GM12873 (cell line): ENCODE data around the gene PCED1B.

Source experiments
- TF ChIP-seq, protein P1 (sequence below): IDR thresholded peaks from 2 replicates; pipeline ENCODE4 v1.5.1; 2012; ENCODE audit warnings: low read depth, mild to moderate bottlenecking, moderate library complexity, low read length, control low read depth; ENCODE audit not compliant: insufficient read depth; ENCODE audit errors: missing control alignments

The PCED1B gene

DNA sequence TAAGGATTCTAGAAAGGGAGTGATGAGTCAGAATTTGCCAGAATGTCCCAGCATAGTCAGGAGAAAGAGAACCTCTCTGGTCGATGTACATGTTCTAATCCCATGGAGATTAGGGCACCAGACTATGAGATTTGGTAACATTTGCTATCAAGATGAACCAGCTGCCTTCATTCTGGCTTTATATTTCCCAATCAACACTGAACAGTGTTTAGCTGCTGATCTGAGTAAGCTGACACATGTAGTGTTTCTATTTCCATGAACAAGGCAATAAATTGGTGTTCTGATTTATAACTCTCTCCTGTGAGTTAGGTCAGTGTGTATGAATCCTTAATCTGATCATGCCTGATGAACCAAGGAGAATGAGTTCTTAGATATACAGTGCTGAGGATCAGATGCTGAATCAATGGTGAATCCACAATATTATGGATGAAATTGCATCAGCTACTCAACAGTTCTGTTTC is 158.4 kb downstream of the PCED1B start:
- TF ChIP-seq, protein P1, sequence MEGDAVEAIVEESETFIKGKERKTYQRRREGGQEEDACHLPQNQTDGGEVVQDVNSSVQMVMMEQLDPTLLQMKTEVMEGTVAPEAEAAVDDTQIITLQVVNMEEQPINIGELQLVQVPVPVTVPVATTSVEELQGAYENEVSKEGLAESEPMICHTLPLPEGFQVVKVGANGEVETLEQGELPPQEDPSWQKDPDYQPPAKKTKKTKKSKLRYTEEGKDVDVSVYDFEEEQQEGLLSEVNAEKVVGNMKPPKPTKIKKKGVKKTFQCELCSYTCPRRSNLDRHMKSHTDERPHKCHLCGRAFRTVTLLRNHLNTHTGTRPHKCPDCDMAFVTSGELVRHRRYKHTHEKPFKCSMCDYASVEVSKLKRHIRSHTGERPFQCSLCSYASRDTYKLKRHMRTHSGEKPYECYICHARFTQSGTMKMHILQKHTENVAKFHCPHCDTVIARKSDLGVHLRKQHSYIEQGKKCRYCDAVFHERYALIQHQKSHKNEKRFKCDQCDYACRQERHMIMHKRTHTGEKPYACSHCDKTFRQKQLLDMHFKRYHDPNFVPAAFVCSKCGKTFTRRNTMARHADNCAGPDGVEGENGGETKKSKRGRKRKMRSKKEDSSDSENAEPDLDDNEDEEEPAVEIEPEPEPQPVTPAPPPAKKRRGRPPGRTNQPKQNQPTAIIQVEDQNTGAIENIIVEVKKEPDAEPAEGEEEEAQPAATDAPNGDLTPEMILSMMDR = no peak

DNA sequence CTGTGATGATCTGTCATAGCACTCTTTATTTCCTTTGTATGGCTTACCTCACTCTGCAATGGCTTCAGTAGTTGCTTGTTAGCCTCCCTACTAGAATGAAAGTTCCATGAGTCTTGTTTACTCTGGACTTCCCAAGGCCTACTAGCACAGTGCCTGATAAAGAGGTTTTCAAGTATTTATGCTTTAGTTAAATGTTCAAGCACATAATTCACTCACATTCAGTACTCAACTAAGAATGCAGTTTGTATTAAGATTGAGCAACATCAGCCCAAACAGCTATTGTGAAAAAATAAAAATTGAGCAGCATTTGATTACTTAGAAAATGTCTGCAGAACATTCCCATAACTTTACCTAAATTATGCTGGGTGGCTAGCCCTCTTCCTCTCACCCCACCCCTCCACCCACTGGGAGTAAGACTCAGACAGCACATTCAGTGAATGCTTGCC is 159.3 kb downstream of the PCED1B start:
- TF ChIP-seq, protein P1 = no peak

GRCh38 chr12:47242426-47242825 is 163.0 kb downstream of the PCED1B start:
- TF ChIP-seq, protein P1 = no peak

GRCh38 chr12:47244835-47245234 is 165.4 kb downstream of the PCED1B start:
- TF ChIP-seq, protein P1 = no peak

DNA sequence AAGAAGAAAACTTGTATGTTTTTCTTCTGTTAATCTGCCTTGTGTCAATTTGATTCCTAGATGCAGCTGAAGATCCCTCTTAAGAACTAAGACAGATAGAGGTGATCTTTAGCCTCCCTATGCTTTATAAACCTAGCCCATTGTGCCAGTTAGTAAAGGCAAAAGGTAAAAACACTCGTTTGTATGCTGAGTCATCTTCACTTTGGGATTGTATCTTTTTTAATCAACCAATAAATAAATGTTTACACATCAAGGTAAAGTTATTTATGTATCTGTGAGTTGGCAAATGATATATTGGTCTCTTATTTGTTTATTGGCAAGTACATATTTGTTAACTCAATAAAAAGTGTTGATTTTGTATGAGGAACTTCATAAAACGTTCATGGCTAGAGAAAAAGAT is 166.2 kb downstream of the PCED1B start:
- TF ChIP-seq, protein P1 = no peak

DNA sequence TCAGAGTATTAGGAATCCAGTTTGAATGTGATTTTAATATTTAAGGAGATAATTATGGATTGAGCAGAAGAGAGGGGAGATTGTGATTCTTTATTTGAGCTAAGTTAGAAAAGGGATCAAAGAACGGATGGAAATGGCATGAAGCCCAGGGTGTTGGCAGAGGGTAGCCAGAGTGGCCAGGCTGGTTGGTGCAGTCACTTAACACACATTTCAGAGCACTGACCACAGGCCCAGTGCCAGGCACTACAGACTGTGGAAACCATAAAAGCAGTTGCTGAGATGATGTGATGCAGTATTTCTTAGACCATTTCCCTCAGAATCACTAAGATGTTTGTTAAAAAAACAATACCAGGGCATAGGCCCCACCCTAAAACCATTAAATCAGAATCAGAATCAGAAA is 168.0 kb downstream of the PCED1B start:
- TF ChIP-seq, protein P1 = no peak

- TF ChIP-seq, protein P1 = no peak
Measured at GRCh38 chr12:47249082-47249481, 169.7 kb downstream of the PCED1B start.

- TF ChIP-seq, protein P1 = no peak
Measured at GRCh38 chr12:47249719-47250357, 170.4 kb downstream of the PCED1B start.
